HG03354 (cell line): Measurements from ENCODE around the gene CPXM2.

Source experiments
- ATAC-seq: cut with Tn5 transposase; IDR thresholded peaks from one replicate; pipeline ENCODE4 v1.9.1; 2021; ENCODE audit warnings: mild to moderate bottlenecking; ENCODE audit not compliant: unreplicated experiment, poor library complexity, severe bottlenecking

Gene CPXM2

DNA sequence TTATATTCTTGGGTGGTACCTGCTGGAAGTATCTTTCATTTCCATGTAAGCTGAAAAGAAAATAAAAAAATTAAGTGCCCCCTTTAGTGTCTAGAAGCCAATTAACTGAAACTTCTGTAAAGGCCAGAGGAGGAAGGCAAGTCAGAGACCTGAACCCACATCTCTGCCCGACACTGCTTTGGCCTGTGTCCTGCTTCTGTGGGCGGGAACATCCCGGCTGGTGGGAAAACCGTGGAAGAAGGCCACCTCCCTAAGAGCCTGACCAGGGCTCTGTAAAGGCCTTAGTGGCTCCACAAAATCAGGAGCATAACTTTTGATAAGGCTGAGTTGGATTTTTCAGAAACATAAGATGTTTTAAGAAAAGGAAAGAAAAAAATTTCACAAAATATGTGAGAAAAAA, 9.4 kb downstream of the CPXM2 start:
- no peak for ATAC-seq

- ATAC-seq: no peak
Measured at GRCh38 chr10:123879606-123880257, 11.9 kb downstream of the CPXM2 start.

DNA sequence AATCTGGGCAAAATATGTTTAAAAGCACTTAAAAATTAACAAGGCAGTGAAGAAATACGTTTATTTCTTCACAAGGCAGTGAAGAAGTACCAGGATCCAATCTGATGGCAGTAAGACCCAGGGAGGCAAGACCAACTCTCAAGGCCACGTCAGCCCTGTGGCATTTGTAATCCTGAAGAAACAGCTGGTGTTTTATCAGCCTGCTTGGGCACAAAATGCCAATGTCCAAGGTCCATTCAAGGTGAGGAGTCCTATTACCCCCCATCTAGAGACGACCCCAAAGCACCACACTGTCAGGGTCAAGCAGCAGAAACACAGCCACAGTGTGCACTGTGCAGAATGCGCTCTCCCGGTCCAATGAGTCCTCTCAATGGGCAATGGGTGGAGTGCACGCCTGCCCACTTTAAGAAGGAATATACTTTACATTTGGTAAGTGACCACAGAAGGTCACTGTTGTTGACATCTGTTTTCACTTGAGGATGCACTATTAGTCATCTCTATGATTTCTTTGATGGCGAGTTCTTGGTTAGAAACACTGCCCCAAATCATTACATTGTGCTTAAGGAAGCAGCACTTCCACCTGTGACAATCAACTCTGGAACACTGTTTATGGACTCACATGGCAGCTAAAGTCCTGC, 12.8 kb downstream of the CPXM2 start:
- no peak for ATAC-seq

DNA sequence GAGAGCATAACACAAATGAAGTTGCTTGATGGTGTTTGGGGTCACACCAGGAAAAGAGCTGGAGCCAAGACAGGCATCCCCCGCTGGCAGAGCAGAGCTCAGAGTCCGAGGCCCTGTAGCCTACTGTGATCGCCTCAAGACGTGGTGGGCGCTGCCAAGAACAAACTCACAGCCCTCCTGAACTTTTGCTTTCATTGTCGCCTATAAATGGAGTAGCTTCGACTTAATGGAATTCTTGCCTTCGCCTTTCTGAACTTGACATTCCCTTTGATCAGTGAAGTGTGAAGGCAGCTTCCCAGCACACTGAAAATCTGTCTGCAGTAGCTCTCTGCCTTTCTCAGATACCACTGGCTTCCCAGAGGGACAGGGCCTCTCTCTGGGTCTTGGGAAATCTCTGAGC, 21.3 kb downstream of the CPXM2 start:
- no peak for ATAC-seq

DNA sequence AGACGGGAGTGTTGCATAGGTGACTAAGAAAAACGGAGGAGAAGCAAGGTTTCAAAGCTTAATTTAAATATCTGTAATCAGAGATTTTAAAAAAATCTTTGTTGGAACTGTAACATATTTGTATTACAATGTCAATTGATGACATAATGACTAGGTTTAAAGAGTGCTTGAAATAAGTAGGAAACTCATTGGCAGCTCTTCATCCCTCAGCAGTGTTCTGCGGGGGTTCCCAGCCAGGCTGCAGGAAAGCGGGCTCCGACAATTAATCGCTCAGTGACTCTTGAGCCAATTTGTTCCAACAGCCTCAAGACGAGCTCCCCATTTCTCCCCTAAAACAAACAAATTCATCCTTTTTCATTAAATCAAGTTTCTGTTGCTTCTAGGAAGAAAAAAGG, 22.6 kb downstream of the CPXM2 start:
- ATAC-seq: no peak

GRCh38 chr10:123868038-123869019, 23.3 kb downstream of the CPXM2 start:
- ATAC-seq: no peak

DNA sequence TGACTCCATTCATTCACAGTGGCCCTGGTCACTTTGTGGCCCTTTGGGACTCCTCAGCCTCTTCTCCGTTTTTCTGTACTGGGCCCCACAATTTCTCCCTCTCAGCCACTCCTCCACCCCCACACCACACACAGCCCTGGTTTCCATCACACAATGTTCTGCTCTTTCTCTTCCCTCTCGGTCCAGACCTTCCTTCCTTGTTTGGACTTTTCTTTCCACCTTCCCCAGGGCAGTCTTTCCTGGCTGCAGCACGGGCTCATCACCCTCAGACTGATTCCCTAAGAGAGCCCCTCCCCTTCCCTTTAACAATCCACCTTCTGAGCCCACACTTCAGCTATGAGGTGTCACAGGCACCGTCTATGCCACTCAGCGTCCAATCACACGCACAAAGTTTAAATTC, 25.7 kb downstream of the CPXM2 start:
- ATAC-seq: no peak

GRCh38 chr10:123865350-123865749, 26.3 kb downstream of the CPXM2 start:
- no peak for ATAC-seq

DNA sequence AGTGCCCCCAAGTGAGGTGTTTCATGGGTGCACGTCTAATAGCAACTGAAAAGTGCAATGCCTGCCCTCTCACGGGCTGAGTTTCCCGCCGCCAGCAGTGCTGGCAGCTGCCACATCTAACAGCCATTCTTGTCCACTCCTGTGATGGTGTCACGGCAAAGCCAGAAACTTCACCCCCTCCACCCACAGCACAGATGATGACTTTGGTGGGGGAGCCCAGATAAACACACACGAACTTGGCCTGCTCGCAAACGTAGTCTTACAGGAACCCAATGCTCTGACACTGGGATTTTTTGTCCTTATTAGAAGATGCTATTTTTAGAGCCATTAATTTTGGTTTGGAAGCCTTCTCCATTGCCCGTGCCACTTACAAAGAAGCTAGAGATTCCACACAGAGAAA, 26.7 kb downstream of the CPXM2 start:
- ATAC-seq: no peak

- no peak for ATAC-seq
Measured at GRCh38 chr10:123863721-123864482, 27.7 kb downstream of the CPXM2 start.

DNA sequence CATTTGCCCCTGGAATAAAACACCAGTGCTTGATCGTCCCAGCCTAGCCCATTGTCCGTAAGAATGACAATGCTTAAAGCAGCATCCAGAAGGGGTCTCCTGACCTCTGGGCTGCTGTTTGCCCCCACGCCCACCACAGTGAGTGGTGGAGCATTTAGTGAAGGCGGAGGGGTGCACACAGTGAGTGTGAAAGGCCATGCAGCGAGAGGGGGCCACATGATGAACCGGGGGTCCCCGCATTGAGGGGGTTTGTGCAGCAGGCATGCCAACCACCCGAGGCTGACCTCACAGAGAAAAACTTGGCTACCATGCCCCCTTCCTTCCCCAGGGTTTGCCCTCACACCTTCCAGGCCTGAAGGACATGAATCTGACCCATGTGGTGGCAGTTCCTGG, 28.4 kb downstream of the CPXM2 start:
- ATAC-seq: no peak

DNA sequence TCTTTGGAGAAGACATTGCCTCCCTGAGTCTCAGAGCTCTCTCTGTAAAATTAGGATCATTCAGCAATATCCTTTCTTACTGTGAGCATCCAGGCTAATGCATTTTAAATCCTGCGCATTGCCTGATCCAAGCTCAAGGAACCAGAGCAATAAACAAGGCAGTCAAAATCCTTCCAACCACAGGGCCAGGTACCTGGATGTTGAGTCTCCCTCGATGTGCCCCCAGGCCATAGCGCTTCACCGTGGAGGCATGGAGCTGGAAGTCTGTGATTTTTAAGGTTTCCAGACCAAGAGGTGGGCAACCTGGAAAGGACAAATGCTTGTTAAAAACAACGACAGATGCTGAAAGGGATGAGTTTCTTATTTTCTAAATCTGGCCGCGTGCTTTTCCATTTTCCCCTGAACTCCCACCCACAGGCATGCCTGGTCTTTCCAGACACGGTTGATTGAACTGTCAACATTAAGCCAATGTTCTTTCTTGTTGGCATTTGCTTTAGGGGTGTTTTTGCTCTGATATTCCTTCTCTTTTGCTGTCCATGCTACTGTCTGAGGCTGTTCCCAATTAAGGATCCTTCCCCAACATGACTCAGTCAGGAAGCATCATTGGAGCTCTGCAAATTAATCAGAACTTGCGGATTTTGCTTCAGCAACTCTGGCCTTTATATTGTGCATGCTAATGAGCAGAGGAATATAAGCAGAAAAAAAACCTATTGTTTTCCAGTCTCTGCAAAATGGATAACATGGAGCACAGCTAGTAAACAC, 29.0 kb downstream of the CPXM2 start:
- ATAC-seq: no peak

GRCh38 chr10:123860856-123861255, 30.8 kb downstream of the CPXM2 start:
- no peak for ATAC-seq

GRCh38 chr10:123860209-123860608, 31.4 kb downstream of the CPXM2 start:
- no peak for ATAC-seq

DNA sequence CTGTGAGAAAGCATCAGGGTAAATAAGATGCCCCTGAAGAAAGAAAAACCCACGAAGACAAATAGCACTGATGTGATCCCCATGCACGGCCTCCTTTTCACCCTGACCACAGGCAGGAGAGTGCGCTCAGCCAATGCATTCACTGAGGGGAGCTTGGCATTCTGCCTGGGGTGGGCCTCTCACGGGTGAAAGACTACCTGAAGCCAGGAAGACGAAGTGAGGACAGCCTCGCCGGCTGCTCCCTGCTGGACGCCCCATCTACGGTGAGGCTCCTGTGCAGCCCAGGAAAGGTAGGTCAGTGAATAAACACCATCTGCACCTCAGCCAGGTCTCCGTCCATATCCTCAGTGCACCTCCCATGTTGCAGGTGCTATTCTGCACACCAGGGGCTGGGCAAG, 32.0 kb downstream of the CPXM2 start:
- no peak for ATAC-seq

DNA sequence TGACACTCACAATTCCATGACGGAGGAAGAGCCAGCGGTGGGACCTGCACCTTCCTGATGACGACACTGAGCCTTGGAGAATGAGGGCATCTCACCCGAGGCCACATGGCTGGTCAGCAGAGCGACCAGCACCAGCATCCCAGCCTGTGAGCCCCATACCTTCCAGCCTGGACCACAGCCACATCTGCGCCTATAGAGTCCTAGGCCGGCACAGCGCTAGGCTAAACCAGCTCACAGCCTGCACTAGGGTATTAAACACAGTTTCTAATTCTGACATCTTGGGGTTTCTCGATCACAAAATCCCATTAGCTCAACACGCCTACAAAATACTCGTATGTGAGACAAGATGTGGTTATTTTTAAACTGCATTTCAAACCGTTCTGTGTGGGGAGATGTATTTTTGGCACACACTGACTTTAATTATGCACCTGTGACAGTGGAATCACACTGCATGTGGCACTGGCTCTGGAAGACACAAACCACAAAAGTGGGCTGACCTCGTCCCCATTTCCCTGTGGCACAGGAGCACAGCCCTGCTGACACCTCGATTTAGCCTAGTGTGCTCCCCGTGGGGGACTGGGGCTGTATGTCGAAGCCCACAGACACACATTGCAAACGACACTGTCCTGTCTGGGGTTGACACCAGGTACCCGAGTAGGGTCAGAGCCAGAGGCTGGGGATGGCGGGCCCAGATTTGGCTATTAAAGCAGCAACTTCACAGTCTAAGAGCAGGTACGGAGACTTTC, 32.5 kb downstream of the CPXM2 start:
- no peak for ATAC-seq

DNA sequence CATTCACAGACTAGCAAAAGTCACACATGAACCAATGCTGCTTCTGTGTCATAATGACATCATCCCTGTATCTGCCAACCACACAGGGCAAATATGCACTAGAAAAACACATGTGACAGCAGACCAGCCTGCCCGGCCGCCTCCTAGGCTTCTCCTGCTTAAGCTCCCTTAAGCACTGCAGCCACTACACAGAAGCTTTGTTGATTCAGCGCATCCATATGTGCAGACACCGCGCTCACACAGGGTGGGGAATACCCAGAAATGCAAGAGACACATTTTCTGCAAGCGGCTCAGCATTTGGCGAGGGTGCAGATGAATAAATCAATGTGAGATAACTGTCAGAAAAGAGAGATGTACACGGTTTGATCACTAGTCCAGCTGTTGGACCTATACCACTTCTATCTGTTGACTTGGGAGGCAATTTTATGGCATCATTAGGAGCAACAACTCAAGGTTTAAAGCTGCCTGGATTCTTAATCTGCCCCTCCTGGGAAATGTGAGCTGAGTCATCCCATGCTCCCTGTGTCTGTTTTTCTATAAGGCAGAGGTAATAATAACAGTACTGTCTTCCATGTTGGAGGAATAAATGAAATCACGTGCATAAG, 33.4 kb downstream of the CPXM2 start:
- ATAC-seq: no peak

- no peak for ATAC-seq
Measured at GRCh38 chr10:123857616-123858015, 34.0 kb downstream of the CPXM2 start.
